ENCODE data around the gene SLC1A7.

The SLC1A7 gene

DNA sequence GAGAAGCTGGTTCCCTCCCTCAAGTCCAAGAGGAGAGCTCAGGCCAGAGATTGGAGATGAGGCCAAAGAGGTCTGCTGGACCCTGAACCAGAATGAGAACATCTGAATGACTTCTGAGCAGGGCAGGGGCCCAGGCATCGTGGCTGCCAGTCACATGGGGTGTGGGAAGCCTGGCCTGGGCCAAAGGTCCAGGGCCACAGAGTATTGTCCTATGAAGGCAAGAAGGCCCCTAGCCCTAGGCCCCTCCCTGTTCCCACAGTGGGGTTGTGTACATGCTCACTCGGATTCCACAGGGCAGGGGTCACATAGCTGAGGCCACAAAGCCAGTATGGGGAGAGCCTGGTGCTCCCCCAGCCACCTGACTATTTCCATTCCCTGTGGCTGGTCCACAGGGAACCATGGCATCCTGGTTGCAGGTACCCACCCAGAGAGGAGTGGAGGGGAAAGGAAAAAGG, 18.5 kb upstream of the SLC1A7 start:
- no peak for DNase-seq (ENCODE audit: low read depth in 3 of 3, low spot score in 1 of 3)

DNA sequence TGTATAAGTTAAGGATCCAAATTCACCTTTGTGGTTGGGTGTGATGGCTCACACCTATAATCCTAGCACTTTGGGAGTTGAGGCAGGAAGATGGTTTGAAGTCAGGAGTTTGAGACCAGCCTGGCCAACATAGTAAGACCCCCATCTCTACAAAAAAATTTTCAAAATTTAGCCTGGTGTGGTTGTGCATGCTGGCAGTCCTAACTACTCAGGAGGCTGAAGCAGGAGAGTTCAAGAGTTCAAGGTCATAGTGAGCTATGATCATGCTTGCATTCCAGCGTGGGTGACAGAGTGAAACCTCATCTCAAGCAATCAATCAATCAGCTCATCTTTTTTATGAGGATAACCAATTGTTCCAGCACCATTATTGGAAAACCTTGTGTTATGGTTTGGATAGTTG, 16.5 kb upstream of the SLC1A7 start:
- no peak for DNase-seq (ENCODE audit: low read depth in 3 of 3, low spot score in 1 of 3)

GRCh38 chr1:53156783-53157182, 14.3 kb upstream of the SLC1A7 start:
- no peak for DNase-seq (ENCODE audit: low read depth in 3 of 3, low spot score in 1 of 3)

GRCh38 chr1:53155945-53156344, 13.5 kb upstream of the SLC1A7 start:
- no peak for DNase-seq (ENCODE audit: low read depth in 3 of 3, low spot score in 1 of 3)

DNA sequence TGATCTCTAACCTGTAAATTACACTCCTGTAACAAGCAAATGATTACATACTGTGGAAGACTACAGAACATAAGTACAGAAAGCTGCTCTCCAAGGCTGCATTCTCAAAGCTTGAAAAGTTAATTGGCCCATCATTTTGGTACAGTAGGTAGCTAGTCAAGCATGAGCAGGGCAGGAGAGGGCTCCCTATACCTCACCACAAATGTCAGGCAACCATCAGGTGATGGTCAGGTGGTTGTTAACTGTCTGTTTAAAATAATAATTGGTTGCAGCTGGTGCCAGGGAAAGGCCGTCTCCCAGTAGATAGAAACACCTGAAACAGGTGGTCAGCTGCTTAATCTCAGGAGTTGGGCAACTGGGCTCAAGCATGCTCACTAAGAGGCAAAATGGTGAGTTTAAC, 13.1 kb upstream of the SLC1A7 start:
- no peak for DNase-seq (ENCODE audit: low read depth in 3 of 3, low spot score in 1 of 3)

GRCh38 chr1:53154859-53155438, 12.5 kb upstream of the SLC1A7 start:
- DNase-seq (ENCODE audit: low read depth in 3 of 3, low spot score in 1 of 3) = no peak

GRCh38 chr1:53153752-53154151, 11.3 kb upstream of the SLC1A7 start:
- no peak for DNase-seq (ENCODE audit: low read depth in 3 of 3, low spot score in 1 of 3)

DNA sequence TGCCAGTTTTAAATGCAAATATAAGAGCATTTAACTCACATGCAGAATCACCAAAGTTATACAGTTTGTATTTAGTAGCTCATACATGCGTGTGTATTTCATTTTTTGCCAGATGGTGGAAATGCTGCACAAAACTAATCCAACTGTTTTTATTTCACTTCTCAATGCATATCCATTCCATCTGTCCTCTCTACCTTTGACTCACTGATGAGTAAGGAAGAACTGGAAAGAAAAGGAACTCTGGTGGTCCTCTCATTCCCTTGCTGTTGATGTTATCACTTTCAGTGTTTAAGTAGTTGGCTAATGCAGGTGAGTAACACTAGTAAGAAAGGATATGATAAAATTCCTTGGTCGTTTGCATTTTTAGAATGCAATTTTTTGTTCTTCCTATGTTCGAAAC, 5.7 kb upstream of the SLC1A7 start:
- no peak for DNase-seq (ENCODE audit: low read depth in 3 of 3, low spot score in 1 of 3)

- no peak for DNase-seq (ENCODE audit: low read depth in 3 of 3, low spot score in 1 of 3)
Observed at GRCh38 chr1:53147174-53147573, 4.7 kb upstream of the SLC1A7 start.

- DNase-seq (ENCODE audit: low read depth in 3 of 3, low spot score in 1 of 3) = no peak
Observed at GRCh38 chr1:53145942-53146708, 3.7 kb upstream of the SLC1A7 start.

DNA sequence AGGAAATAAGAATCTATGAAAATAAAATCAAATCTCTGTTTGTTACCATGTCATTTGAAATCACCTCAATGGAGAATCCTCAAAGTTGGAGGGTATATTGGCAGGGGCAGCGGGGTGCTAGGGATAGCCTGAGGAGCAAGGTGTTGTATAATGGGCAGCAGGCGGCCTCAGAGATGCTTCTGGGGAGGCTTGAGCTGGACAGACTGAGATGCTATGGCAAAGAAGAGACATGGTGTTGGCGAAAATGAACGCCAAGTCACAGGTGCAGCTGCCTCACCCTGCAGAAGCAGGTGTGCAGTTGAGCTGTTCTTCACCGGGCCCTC, 3.1 kb upstream of the SLC1A7 start:
- DNase-seq (ENCODE audit: low read depth in 3 of 3, low spot score in 1 of 3) = no peak

- no peak for DNase-seq (ENCODE audit: low read depth in 3 of 3, low spot score in 1 of 3)
Observed at GRCh38 chr1:53145051-53145600, 2.7 kb upstream of the SLC1A7 start.

DNA sequence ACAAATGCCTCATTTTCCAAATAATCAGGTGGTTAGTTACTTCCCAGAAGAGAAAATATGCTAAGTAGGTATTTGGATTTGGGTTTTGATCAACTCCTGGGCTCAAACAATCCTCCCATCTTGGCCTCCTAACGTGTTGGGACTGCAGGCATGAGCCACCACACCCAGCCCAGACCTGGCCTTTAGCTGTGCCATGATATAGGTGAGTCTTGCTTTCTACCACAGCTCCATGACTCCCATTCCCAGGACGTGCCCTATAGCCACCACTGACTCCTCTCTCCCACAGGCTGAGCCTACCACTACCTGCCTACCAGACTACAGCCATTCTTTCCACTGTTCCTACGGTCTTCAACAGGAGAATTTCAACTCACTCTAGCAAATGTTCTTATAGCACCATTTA, 1.8 kb upstream of the SLC1A7 start:
- no peak for DNase-seq (ENCODE audit: low read depth in 3 of 3, low spot score in 1 of 3)

DNA sequence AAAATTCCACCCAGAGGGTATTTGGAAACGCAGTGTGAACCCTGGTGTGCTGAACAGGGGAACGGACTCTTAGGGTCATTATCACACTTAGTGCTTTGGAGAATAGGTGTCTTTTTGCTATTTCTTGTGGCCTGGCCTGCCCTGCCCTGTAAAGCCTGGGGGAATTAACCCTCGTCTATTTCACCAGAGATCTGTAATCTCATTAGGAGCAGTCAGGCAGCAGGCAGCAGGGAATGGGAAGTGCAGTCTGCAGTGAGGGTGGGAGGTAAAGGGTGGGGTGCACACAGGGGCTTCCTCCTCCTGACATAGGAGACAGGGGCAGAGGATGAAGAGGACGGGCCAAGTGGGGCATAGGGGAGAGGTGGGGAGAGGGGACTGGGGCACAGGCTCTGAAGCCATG, 1.1 kb upstream of the SLC1A7 start:
- DNase-seq (ENCODE audit: low read depth in 3 of 3, low spot score in 1 of 3) = no peak

GRCh38 chr1:53141487-53142055, 867 bp downstream of the SLC1A7 start:
- DNase-seq (ENCODE audit: low read depth in 3 of 3, low spot score in 1 of 3) = no peak

GRCh38 chr1:53140451-53140850, 2.0 kb downstream of the SLC1A7 start:
- no peak for DNase-seq (ENCODE audit: low read depth in 3 of 3, low spot score in 1 of 3)

DNA sequence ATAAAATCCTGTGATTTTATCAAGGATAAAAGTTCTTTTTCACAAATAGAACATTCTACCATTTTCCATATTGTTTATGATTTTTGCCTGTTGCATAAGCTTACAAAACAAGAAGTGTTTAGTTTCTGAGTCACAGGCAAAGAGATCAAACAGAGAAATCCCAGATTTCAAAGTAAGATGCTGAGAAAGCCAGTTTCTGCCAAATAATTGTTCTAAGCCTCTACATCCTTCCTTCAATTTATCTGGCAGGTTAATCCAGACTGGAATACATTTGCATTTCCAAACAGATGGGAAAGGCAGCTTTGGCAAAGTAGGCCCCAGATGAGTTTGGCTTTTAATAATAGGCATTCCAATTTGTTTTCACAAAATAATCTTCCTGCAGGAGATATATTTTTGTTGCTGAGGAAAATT, 2.5 kb downstream of the SLC1A7 start:
- no peak for DNase-seq (ENCODE audit: low read depth in 3 of 3, low spot score in 1 of 3)

GRCh38 chr1:53138991-53139884, 3.2 kb downstream of the SLC1A7 start:
- no peak for DNase-seq (ENCODE audit: low read depth in 3 of 3, low spot score in 1 of 3)

- no peak for DNase-seq (ENCODE audit: low read depth in 3 of 3, low spot score in 1 of 3)
Observed at GRCh38 chr1:53137729-53138128, 4.7 kb downstream of the SLC1A7 start.

DNA sequence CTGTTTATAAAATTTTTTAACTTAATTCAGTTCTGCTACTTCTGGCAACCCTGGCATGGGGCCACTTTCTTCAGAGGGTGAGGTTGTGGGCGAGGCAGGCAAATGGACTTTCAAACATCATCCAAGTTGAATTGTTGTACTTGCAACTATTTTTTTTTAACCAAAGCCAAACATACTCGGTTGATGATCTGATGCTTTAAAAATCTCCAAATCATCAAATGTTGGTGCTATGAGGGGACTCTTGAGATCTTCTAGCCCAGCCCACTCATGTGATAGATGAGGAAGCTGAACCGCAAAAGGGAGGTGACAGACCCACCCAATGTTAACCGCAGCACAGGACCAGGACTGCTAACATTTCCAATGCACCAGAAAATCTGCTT, 6.7 kb downstream of the SLC1A7 start:
- no peak for DNase-seq (ENCODE audit: low read depth in 3 of 3, low spot score in 1 of 3)

DNA sequence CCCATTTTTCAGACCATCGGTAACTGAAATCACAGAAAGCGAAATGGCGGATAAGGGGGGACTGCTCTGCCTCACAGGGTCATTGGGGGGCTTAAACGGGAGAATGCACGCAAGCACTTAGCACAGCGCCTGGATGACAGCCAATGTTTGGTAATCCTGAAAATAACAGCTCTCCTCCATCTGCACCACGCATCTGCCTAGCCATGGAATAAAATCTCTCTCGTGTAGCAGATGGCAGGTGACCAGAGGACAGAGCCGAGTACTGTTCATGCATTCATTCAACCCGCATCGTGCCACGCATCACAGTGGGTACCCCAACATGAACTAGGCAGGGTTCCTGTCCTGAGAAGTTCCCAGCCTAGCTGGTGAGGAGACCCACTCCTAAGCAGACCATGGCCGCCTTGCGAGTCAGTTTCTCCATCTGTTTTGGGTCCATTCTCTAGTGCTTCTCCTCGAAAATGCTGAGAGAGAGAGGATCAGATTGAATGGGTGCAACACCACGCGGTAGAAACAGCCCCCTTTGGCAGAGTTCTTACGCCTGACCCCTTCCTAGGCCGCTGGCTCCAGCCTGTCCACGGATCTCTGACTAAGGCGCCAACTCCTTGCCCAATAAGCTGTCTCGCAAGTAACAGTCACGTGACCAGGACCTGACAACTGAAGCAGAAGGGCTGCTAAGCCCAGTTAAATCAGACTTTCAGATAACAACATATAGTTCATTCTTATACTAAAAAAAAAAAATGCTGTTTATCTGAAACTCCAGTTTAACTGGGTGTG, 7.3 kb downstream of the SLC1A7 start:
- no peak for DNase-seq (ENCODE audit: low read depth in 3 of 3, low spot score in 1 of 3)

Data from stimulated activated CD4-positive, alpha-beta T cell treated with anti-CD3 and anti-CD28 coated beads, TNF-alpha, amount 100 ng/mL, for 1 hour (primary cell).